Measurements from ENCODE around the gene TMEM107.

The TMEM107 gene

GRCh38 chr17:8176197-8176940 lies at the start of gene TMEM107:
TSS of gene TMEM107 (minus strand) at chr17:8176380. CDS start at chr17:8176286, 94 bp downstream.
- peak within 1 kb of the TSS; percentile 74 for H3K9ac ChIP-seq
- H3K36me3 ChIP-seq (ENCODE audit: control insufficient read depth, insufficient read depth, low read length) = no peaks in the 10 kb centered on the region
- H3K4me3 ChIP-seq (ENCODE audit: low read depth, low read length) = peak within 1 kb of the TSS; percentile 87
- H3K4me1 ChIP-seq = peaks cover 24% of the 10 kb centered on the region
- H3K27me3 ChIP-seq (ENCODE audit: control insufficient read depth, insufficient read depth, low read length) = no peaks in the 10 kb centered on the region
- peak within 1 kb of the TSS; percentile 92 for H2AFZ ChIP-seq
- peak within 1 kb of the TSS; percentile 97 for H3K27ac ChIP-seq
- H3K79me2 ChIP-seq = peaks cover 10% of the 10 kb centered on the region
- no peaks in the 10 kb centered on the region for H3K9me3 ChIP-seq (ENCODE audit: control insufficient read depth, low read length)
- peak within 1 kb of the TSS; percentile 98 for H3K4me2 ChIP-seq (ENCODE audit: low read length)
- TF ChIP-seq CTCF (IDR thresholded peaks at IDR 0.05) = no peak

GRCh38 chr17:8224891-8225812 lies 49.0 kb upstream of the TMEM107 start:
- H3K36me3 ChIP-seq (ENCODE audit: control insufficient read depth, insufficient read depth, low read length) = no peaks in the 10 kb centered on the region
- no peak overlapping the region for H3K27ac ChIP-seq
- no peak for TF ChIP-seq CTCF (IDR thresholded peaks at IDR 0.05)
- no peak overlapping the region for H3K4me2 ChIP-seq (ENCODE audit: low read length)
- peaks cover 9% of the 10 kb centered on the region for H3K4me1 ChIP-seq
- H2AFZ ChIP-seq = no peak overlapping the region
- H3K9me3 ChIP-seq (ENCODE audit: control insufficient read depth, low read length) = no peaks in the 10 kb centered on the region
- H3K27me3 ChIP-seq (ENCODE audit: control insufficient read depth, insufficient read depth, low read length) = no peaks in the 10 kb centered on the region
- H3K79me2 ChIP-seq = no peaks in the 10 kb centered on the region
- H3K9ac ChIP-seq = no peak overlapping the region
- H3K4me3 ChIP-seq (ENCODE audit: low read depth, low read length) = no peak overlapping the region

GRCh38 chr17:8223356-8224126 lies 47.4 kb upstream of the TMEM107 start:
- H3K79me2 ChIP-seq = no peaks in the 10 kb centered on the region
- H3K36me3 ChIP-seq (ENCODE audit: control insufficient read depth, insufficient read depth, low read length) = no peaks in the 10 kb centered on the region
- H3K9me3 ChIP-seq (ENCODE audit: control insufficient read depth, low read length) = no peaks in the 10 kb centered on the region
- peak overlapping the region; percentile 81 for H2AFZ ChIP-seq
- TF ChIP-seq CTCF (IDR thresholded peaks at IDR 0.05) = peak; percentile 36
- H3K4me1 ChIP-seq = peaks cover 9% of the 10 kb centered on the region
- peak overlapping the region; percentile 86 for H3K4me3 ChIP-seq (ENCODE audit: low read depth, low read length)
- H3K9ac ChIP-seq = peak overlapping the region; percentile 58
- H3K4me2 ChIP-seq (ENCODE audit: low read length) = peak overlapping the region; percentile 94
- H3K27me3 ChIP-seq (ENCODE audit: control insufficient read depth, insufficient read depth, low read length) = no peaks in the 10 kb centered on the region
- peak overlapping the region; percentile 98 for H3K27ac ChIP-seq

GRCh38 chr17:8222630-8223355 lies 46.6 kb upstream of the TMEM107 start:
- Histone ChIP-seq H3K27me3 (ENCODE audit: control insufficient read depth, insufficient read depth, low read length) (no peaks in the 10 kb centered on the region), H3K4me3 (ENCODE audit: low read depth, low read length) (peak overlapping the region; percentile 86), H3K27ac (peak overlapping the region; percentile 98), H3K9me3 (ENCODE audit: control insufficient read depth, low read length) (no peaks in the 10 kb centered on the region), H3K9ac (peak overlapping the region; percentile 58), H2AFZ (peak overlapping the region; percentile 81), H3K36me3 (ENCODE audit: control insufficient read depth, insufficient read depth, low read length) (no peaks in the 10 kb centered on the region), H3K79me2 (no peaks in the 10 kb centered on the region), H3K4me1 (peaks cover 9% of the 10 kb centered on the region), H3K4me2 (ENCODE audit: low read length) (peak overlapping the region; percentile 94)
- TF ChIP-seq CTCF (IDR thresholded peaks at IDR 0.05) = no peak

Measured in parathyroid adenoma (tissue), 2 donors.